IPS-NIHi11 (cell line): ENCODE data around the gene FLT4.
"Not testable (repeated sequence)": the region's sequence is repeated elsewhere in the genome, so short reads cannot be mapped to it uniquely, and the experiment has no call there.

Experiments used
- DNase-seq: peaks from one replicate; pipeline ENCODE4 v3.0.0; 2012; ENCODE audit warnings: mixed read lengths, low spot score

The FLT4 gene

GRCh38 chr5:180649297-180650039 lies at the start of gene FLT4:
FLT4 (minus strand) TSS chr5:180649600; CDS start chr5:180649545, 55 bp downstream.
- peak; percentile 85 for DNase-seq

- DNase-seq, result no peak
These were observed 49.6 kb upstream of the FLT4 start for GRCh38 chr5:180699042-180699441.

GRCh38 chr5:180696116-180696515 lies 46.7 kb upstream of the FLT4 start:
- DNase-seq, result no peak

GRCh38 chr5:180692429-180692828 lies 43.0 kb upstream of the FLT4 start:
- DNase-seq, result no peak

GRCh38 chr5:180691046-180691445 lies 41.6 kb upstream of the FLT4 start:
- no peak for DNase-seq

GRCh38 chr5:180690562-180690961 lies 41.2 kb upstream of the FLT4 start:
- DNase-seq, result no peak

- no peak for DNase-seq
These were observed 40.4 kb upstream of the FLT4 start for GRCh38 chr5:180689775-180690174.

GRCh38 chr5:180689071-180689694 lies 39.8 kb upstream of the FLT4 start:
- DNase-seq, result no peak

- DNase-seq, result no peak
These were observed 39.1 kb upstream of the FLT4 start for GRCh38 chr5:180688330-180689070.

GRCh38 chr5:180686799-180687198 lies 37.4 kb upstream of the FLT4 start:
- DNase-seq, result not testable (repeated sequence)

- DNase-seq, result no peak
These were observed 35.3 kb upstream of the FLT4 start for GRCh38 chr5:180684623-180685161.

- DNase-seq, result no peak
These were observed 34.0 kb upstream of the FLT4 start for GRCh38 chr5:180683220-180683922.

GRCh38 chr5:180682560-180682959 lies 33.2 kb upstream of the FLT4 start:
- no peak for DNase-seq

GRCh38 chr5:180682008-180682407 lies 32.6 kb upstream of the FLT4 start:
- DNase-seq, result not testable (repeated sequence)

GRCh38 chr5:180678319-180678718 lies 28.9 kb upstream of the FLT4 start:
- not testable (repeated sequence) for DNase-seq

- no peak for DNase-seq
These were observed 25.7 kb upstream of the FLT4 start for GRCh38 chr5:180675036-180675635.

- DNase-seq, result not testable (repeated sequence)
These were observed 24.7 kb upstream of the FLT4 start for GRCh38 chr5:180674090-180674475.

GRCh38 chr5:180673371-180674089 lies 24.1 kb upstream of the FLT4 start:
- peak; percentile 56 for DNase-seq

- DNase-seq, result not testable (repeated sequence)
These were observed 22.6 kb upstream of the FLT4 start for GRCh38 chr5:180671958-180672524.

- peak; percentile 64 for DNase-seq
These were observed 21.4 kb upstream of the FLT4 start for GRCh38 chr5:180670586-180671359.
